GM12878 (cell line): ENCODE results near the gene TAC3. TPM values are rescaled to one million over a fixed set of nuclear protein-coding genes. Genes with fewer than 3 reads are reported as not detected.

Source experiments
- ATAC-seq: fragments of 200-7000 bp; cut with Tn5 transposase; 3 replicates; pipeline ENCODE4 v1.9.1; 2020; ENCODE audit warnings: mild to moderate bottlenecking, moderate library complexity
- BruUV-seq: library from RNA; stranded (reverse); fragments of 400-500 nt; replicated peaks from 2 replicates; lab custom pipeline; 2021; lab: Mats Ljungman, UMichigan
- CTCF ChIA-PET: fragments of 300-600 bp; sonication (Branson Sonifier 250); formaldehyde crosslinking; extraction: SDS; loops from one replicate; lab custom pipeline; 2021; ENCODE audit warnings: inconsistent platforms; lab: Yijun Ruan, JAX
- POLR2A ChIA-PET: fragments of 350-600 bp; formaldehyde crosslinking; extraction: SDS; loops from one replicate; lab custom pipeline; 2021; ENCODE audit warnings: inconsistent platforms; lab: Charles Lee
- RAD21 ChIA-PET: fragments of 300-600 bp; sonication (Branson Sonifier 250); formaldehyde crosslinking; loops from one replicate; lab custom pipeline; 2023; ENCODE audit warnings: antibody characterized with exemption; ENCODE audit not compliant: unreplicated experiment; lab: Charles Lee
- SMC1A ChIA-PET: fragments of 300-600 bp; sonication (Branson Sonifier 250); formaldehyde crosslinking; loops from one replicate; lab custom pipeline; 2023; ENCODE audit not compliant: unreplicated experiment, uncharacterized antibody; lab: Charles Lee
- DNase-seq: peaks from one replicate; pipeline ENCODE4 v3.0.0-alpha.2; 2011; ENCODE audit warnings: low read depth, low spot score
- FAIRE-seq: peaks from 3 replicates; lab custom pipeline; 2011; peaks lifted over from hg19 to GRCh38; lab: Jason Lieb, UNC
- H2AFZ ChIP-seq: 2 replicates; pipeline ENCODE4 v1.6.0; 2011; ENCODE audit warnings: low read depth, low read length, control low read depth; ENCODE audit not compliant: control insufficient read depth
- H3K27ac ChIP-seq: 2 replicates; pipeline ENCODE4 v1.5.1; 2011; ENCODE audit warnings: control low read depth; ENCODE audit not compliant: control insufficient read depth, insufficient read depth
- H3K27me3 ChIP-seq, 2 experiments: replicated peaks in 1 of 2; 2 replicates each; pipeline versions ENCODE4 v1.6.0 to v1.6.1; 2011; ENCODE audit warnings: low read length in 1 of 2; ENCODE audit not compliant: control insufficient read depth in 2 of 2, insufficient read depth in 2 of 2
- H3K36me3 ChIP-seq, 2 experiments: 2 replicates each; pipeline ENCODE4 v1.5.1; 2011; ENCODE audit warnings: low read length in 1 of 2; ENCODE audit not compliant: control insufficient read depth in 2 of 2, insufficient read depth in 2 of 2
- H3K4me1 ChIP-seq: 2 replicates; pipeline ENCODE4 v1.6.1; 2011; ENCODE audit warnings: mild to moderate bottlenecking, low read length, moderate library complexity, mixed read lengths; ENCODE audit not compliant: control insufficient read depth, insufficient read depth
- H3K4me2 ChIP-seq: 2 replicates; pipeline ENCODE4 v1.6.0; 2011; ENCODE audit warnings: control low read depth; ENCODE audit not compliant: control insufficient read depth, insufficient read depth
- H3K4me3 ChIP-seq: fragments of 200-600 bp; sonication (generic); 2 replicates; pipeline ENCODE4 v1.5.1; 2016
- H3K79me2 ChIP-seq: 2 replicates; pipeline ENCODE4 v1.6.0; 2011; ENCODE audit warnings: low read length; ENCODE audit not compliant: control insufficient read depth, insufficient read depth
- H3K9ac ChIP-seq: 2 replicates; pipeline ENCODE4 v1.8.0; 2011; ENCODE audit warnings: low read length, control low read depth, mixed read lengths; ENCODE audit not compliant: control insufficient read depth, insufficient read depth
- H3K9me3 ChIP-seq: replicated peaks from 3 replicates; pipeline ENCODE4 v1.5.1; 2011; ENCODE audit warnings: mild to moderate bottlenecking, low read length; ENCODE audit not compliant: control insufficient read depth, insufficient read depth
- H4K20me1 ChIP-seq: 2 replicates; pipeline ENCODE4 v1.6.0; 2011; ENCODE audit not compliant: control insufficient read depth, insufficient read depth
- DPF2 ChIP-seq: fragments of 450-650 bp; IDR thresholded peaks from 2 replicates; pipeline ENCODE4 v1.6.1; 2017; ENCODE audit warnings: mild to moderate bottlenecking
- IKZF2 ChIP-seq, 2 experiments: fragments of 450-650 bp; IDR thresholded peaks; 2 replicates each; pipeline ENCODE4 v1.6.1; 2017; ENCODE audit warnings: mild to moderate bottlenecking in 2 of 2, moderate library complexity in 2 of 2
- LARP7 ChIP-seq: fragments of 450-650 bp; IDR thresholded peaks from 2 replicates; pipeline ENCODE4 v1.6.1; 2017; ENCODE audit warnings: mild to moderate bottlenecking
- MTA2 ChIP-seq: fragments of 450-650 bp; IDR thresholded peaks from 2 replicates; pipeline ENCODE4 v1.6.1; 2016; ENCODE audit warnings: low read depth, mild to moderate bottlenecking, moderate library complexity
- MYB ChIP-seq: fragments of 150-350 bp; IDR thresholded peaks from 2 replicates; pipeline ENCODE4 v1.6.1; 2014; ENCODE audit warnings: mild to moderate bottlenecking, low read depth, low read length, borderline replicate concordance
- NFXL1 ChIP-seq: fragments of 450-650 bp; IDR thresholded peaks from 2 replicates; pipeline ENCODE4 v1.6.1; 2017; ENCODE audit warnings: antibody characterized with exemption, mild to moderate bottlenecking, borderline replicate concordance
- NR2C1 ChIP-seq: fragments of 450-650 bp; IDR thresholded peaks from 2 replicates; pipeline ENCODE4 v1.6.1; 2017; ENCODE audit warnings: antibody characterized with exemption, mild to moderate bottlenecking, moderate library complexity
- POU2F2 ChIP-seq: IDR thresholded peaks from 3 replicates; pipeline ENCODE4 v1.6.1; 2011; ENCODE audit warnings: low read depth, mild to moderate bottlenecking, low read length, borderline replicate concordance
- WGBS: methylation state at CpG from one replicate; pipeline ENCODE4 v1.1.6; 2016; ENCODE audit warnings: low lambda C conversion rate; ENCODE audit not compliant: insufficient replicate concordance, insufficient coverage; ENCODE audit errors: missing lambda C conversion rate; 5-methylcytosine and 5-hydroxymethylcytosine counted together
- in situ Hi-C: fragments of 300-500 bp; cut with MboI; formaldehyde crosslinking; loops from 9 replicates; pipeline ENCODE4 v1.14.3; 2018; ENCODE audit warnings: mixed read lengths
- intact Hi-C: fragments of 100-400 bp; cut with micrococcal nuclease; formaldehyde crosslinking; loops from one replicate; pipeline ENCODE4 v1.14.2; 2022; ENCODE audit not compliant: unreplicated experiment
- polyA plus RNA-seq, 11 experiments: library from polyadenylated mRNA; depleted of rRNA in 4 of 11; unstranded in 6 of 11; stranded (reverse) in 5 of 11; fragments of >200 nt; fragmentation: Nextera tagmentation in 4 of 11; fragmentation: Illumina TruSeq in 1 of 11; extraction: Ambion mirVana in 4 of 11; extraction: Trizol in 1 of 11; gene quantifications; 1 replicate in 1 of 11; 2 replicates in 10 of 11; pipeline versions ENCODE4 v1.2.1 to v1.2.3, GENCODE V29; 2011 to 2016; ENCODE audit warnings: inconsistent platforms in 2 of 11, missing spikeins in 2 of 11, low read depth in 1 of 11
- total RNA-seq, 4 experiments: library from RNA; depleted of rRNA in 3 of 4; stranded (reverse); fragments of >200 nt in 3 of 4; fragmentation: Illumina TruSeq in 1 of 4; extraction: Trizol in 1 of 4; gene quantifications; 2 replicates each; pipeline versions ENCODE4 v1.2.1 to v1.2.3, GENCODE V29; 2013 to 2021
- TF ChIP-seq, protein P1 (sequence below): fragments of 450-650 bp; IDR thresholded peaks from 2 replicates; pipeline ENCODE4 v1.6.1; 2017; ENCODE audit warnings: antibody characterized with exemption, mild to moderate bottlenecking, moderate library complexity
- TF ChIP-seq, protein P2 (sequence below): fragments of 450-650 bp; formaldehyde crosslinking; IDR thresholded peaks from 2 replicates; pipeline ENCODE4 v1.4.0; 2020; ENCODE audit warnings: mild to moderate bottlenecking, moderate library complexity

Gene TAC3
- total and polyA plus RNA-seq, 10 of the 15 experiments (the other 5 are each of a cell fraction or from before 2014, with no cell fraction given): 0.11 to 0.18 (median 0.13) TPM; not detected in 7

DNA sequence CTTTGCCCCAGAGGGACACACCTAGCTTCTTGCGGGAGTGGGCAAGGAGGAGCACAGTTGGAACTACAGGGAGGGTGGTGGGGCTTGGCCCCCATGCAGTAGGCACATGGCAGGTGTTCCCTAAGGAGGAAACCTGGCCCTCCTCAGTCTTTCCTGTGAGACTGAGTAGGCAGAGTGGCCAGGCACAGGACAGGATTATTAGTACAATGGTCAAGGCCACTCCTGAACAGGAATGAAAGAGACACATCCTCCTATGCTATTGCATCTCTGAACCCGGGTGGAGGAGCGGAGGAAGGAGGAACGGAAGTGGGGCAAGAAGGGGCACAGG lies 32.8 kb upstream of the TAC3 start:
- ChIA-PET CTCF (interaction anchor here (1.4 to 2.5 kb wide), 2 partner anchors 11 to 24 kb away, joined by 3 to 9 read pairs; no protein-coding TSS in a partner anchor), SMC1A (interaction anchor here (0.6 kb wide), 2 partner anchors 45 to 437 kb away, joined by 3 to 4 read pairs; no protein-coding TSS in a partner anchor), RAD21 (interaction anchor here (1.2 kb wide), 1 partner anchor 40 kb away, joined by 3 read pairs; no protein-coding TSS in a partner anchor), POLR2A (no interaction called here)
- DNase-seq (no peak), FAIRE-seq (no peak), ATAC-seq (no peak)
- Histone ChIP-seq H4K20me1 (no peaks in the 10 kb centered on the region), H3K9ac (no peak overlapping the region), H3K4me1 (peaks cover 15% of the 10 kb centered on the region), H3K36me3 (no peaks in the 10 kb centered on the region), H3K79me2 (no peaks in the 10 kb centered on the region), H2AFZ (no peak overlapping the region), H3K4me3 (no peak overlapping the region), H3K27ac (no peak overlapping the region), H3K4me2 (no peak overlapping the region), H3K9me3 (no peaks in the 10 kb centered on the region; the same call in 2 of the 3 replicates), H3K27me3 (no peaks in the 10 kb centered on the region; a peak in 1 of 4 replicates)
- no TSS peak for BruUV-seq
- WGBS: 95% methylated on average over 4 of the region's 4 CpGs
- TF ChIP-seq IKZF2 (IDR thresholded peaks at IDR 0.05) (no peak), DPF2 (no peak), MYB (no peak), POU2F2 (no peak), NFXL1 (no peak), LARP7 (no peak), MTA2 (no peak), NR2C1 (no peak)
- TF ChIP-seq, protein P1, sequence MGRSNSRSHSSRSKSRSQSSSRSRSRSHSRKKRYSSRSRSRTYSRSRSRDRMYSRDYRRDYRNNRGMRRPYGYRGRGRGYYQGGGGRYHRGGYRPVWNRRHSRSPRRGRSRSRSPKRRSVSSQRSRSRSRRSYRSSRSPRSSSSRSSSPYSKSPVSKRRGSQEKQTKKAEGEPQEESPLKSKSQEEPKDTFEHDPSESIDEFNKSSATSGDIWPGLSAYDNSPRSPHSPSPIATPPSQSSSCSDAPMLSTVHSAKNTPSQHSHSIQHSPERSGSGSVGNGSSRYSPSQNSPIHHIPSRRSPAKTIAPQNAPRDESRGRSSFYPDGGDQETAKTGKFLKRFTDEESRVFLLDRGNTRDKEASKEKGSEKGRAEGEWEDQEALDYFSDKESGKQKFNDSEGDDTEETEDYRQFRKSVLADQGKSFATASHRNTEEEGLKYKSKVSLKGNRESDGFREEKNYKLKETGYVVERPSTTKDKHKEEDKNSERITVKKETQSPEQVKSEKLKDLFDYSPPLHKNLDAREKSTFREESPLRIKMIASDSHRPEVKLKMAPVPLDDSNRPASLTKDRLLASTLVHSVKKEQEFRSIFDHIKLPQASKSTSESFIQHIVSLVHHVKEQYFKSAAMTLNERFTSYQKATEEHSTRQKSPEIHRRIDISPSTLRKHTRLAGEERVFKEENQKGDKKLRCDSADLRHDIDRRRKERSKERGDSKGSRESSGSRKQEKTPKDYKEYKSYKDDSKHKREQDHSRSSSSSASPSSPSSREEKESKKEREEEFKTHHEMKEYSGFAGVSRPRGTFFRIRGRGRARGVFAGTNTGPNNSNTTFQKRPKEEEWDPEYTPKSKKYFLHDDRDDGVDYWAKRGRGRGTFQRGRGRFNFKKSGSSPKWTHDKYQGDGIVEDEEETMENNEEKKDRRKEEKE: no peak
- TF ChIP-seq, protein P2, sequence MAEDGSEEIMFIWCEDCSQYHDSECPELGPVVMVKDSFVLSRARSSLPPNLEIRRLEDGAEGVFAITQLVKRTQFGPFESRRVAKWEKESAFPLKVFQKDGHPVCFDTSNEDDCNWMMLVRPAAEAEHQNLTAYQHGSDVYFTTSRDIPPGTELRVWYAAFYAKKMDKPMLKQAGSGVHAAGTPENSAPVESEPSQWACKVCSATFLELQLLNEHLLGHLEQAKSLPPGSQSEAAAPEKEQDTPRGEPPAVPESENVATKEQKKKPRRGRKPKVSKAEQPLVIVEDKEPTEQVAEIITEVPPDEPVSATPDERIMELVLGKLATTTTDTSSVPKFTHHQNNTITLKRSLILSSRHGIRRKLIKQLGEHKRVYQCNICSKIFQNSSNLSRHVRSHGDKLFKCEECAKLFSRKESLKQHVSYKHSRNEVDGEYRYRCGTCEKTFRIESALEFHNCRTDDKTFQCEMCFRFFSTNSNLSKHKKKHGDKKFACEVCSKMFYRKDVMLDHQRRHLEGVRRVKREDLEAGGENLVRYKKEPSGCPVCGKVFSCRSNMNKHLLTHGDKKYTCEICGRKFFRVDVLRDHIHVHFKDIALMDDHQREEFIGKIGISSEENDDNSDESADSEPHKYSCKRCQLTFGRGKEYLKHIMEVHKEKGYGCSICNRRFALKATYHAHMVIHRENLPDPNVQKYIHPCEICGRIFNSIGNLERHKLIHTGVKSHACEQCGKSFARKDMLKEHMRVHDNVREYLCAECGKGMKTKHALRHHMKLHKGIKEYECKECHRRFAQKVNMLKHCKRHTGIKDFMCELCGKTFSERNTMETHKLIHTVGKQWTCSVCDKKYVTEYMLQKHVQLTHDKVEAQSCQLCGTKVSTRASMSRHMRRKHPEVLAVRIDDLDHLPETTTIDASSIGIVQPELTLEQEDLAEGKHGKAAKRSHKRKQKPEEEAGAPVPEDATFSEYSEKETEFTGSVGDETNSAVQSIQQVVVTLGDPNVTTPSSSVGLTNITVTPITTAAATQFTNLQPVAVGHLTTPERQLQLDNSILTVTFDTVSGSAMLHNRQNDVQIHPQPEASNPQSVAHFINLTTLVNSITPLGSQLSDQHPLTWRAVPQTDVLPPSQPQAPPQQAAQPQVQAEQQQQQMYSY: no peak
- in situ Hi-C loops (no loop called here), intact Hi-C loops (no loop called here)
